HG03095 (cell line): ENCODE results near the gene HDAC2.
"Not testable (repeated sequence)": the region's sequence is repeated elsewhere in the genome, so short reads cannot be mapped to it uniquely, and the experiment has no call there.

Source experiments
- ATAC-seq: cut with Tn5 transposase; IDR thresholded peaks from one replicate; pipeline ENCODE4 v1.9.1; 2021; ENCODE audit warnings: moderate library complexity; ENCODE audit not compliant: unreplicated experiment

HDAC2 gene

DNA sequence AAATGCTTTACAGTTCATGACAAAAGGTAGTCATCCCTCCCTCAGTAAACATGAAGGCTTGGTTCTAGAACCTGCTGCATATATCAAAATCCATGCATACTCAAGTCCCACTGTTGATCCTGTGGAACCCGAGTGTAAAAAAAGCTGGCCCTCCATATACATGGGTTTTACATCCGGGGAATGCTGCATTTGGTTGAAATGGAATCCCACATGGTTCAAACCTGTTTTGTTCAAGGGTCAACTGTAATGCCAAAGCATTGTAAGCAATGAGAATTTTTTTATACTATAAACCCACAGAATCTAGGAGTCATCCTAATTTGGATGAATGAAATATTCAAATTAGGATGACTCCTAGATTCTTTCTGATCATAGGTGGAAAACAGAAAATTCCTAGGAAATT is 5.9 kb upstream of the HDAC2 start:
- ATAC-seq: no peak

GRCh38 chr6:113971741-113972140 is 793 bp upstream of the HDAC2 start:
- no peak for ATAC-seq

- ATAC-seq: peak; percentile 38
These were observed 802 bp downstream of the HDAC2 start for GRCh38 chr6:113969888-113970804.

DNA sequence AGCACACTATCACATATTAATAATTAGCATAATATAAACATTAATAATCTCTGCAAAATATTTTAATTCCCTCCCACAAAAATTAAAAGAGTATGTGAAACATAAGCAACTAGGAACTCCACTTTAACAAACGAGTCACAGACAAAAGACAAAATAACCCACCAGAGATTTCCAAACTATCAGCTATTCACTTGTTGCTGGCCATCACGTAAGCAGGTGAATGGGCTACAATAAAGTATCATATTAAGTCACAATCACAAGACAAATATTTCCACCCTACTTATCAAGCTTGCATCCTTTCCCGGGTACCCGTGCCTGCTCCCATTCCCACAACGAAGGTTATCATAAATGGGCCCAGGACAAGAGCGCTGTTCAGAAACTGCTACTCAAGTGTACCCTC is 2.5 kb downstream of the HDAC2 start:
- no peak for ATAC-seq

- no peak for ATAC-seq
These were observed 3.2 kb downstream of the HDAC2 start for GRCh38 chr6:113967777-113968176.

DNA sequence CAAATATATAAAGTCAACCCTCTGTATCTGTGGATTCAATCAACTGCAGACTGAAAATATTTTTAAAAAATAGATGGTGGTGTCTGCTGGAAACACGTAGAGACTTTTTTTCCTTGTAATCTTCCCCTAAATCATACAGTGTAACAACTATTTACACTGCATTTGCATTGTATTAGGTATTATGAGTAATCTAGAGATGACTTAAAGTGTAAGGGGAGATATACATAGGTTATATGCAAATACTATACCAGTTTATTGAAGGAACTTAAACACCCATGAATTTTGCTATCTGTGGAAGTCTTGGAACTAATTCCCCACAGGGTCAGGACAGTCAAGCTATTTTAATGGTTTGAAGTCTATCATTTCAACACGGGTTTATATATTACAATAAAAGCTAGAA is 10.2 kb downstream of the HDAC2 start:
- ATAC-seq: no peak

DNA sequence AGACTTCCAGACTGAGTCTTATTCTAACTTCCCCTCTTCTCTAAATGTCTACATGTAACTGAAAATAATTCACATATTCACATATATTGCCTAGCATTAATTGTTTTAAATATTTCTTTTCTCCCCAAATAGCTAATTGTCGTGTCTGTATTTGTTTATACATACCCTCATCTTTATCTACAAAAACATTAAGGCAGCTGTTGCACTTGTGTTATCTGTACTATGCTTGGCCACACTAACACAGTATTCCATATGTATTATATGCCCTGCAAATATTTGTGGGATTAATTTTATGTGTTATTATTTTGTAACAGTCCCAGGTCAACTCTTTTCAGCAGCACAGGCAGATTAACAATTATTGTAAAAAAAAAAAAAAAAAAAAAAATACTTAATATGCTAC is 11.7 kb downstream of the HDAC2 start:
- no peak for ATAC-seq

DNA sequence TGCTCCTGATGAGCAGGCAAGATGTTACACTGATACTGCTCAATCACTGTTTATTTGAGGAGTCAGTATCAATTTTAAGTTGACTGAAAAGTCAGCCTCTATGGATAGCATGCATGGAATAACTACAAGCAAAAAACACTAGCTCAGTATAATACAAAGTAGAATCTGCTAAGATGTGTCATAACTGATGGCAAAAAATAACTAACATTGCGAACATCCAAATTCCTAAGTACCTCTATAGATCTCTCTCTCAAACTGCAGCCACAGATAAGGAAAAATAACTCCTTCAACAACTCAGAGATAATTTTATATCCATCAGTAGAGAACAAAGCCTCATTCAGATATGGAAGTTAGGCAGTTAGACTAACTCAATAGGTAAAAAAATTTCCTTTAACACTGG is 16.3 kb downstream of the HDAC2 start:
- ATAC-seq: no peak

DNA sequence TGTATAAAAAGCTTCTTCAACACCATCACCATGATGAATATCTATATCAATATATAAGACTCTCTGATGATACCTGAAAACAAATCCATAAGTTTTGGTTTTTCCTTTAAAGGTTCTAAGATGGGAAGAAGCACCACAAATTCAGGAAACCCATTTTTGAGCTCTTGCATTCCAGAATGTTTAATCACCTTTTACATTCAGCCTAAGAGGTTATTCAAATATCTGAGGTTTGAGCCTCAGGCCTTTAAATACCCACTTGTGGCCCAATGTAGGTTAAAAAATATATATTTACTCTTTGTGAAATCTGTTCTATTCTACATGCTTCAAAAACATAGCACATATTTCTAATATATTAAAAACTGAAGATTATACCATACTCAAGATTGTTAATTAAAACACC is 17.6 kb downstream of the HDAC2 start:
- no peak for ATAC-seq

- ATAC-seq: no peak
These were observed 21.4 kb downstream of the HDAC2 start for GRCh38 chr6:113949499-113949898.

GRCh38 chr6:113944701-113945100 is 26.2 kb downstream of the HDAC2 start:
- ATAC-seq: no peak

GRCh38 chr6:113939825-113940224 is 31.1 kb downstream of the HDAC2 start:
- no peak for ATAC-seq

DNA sequence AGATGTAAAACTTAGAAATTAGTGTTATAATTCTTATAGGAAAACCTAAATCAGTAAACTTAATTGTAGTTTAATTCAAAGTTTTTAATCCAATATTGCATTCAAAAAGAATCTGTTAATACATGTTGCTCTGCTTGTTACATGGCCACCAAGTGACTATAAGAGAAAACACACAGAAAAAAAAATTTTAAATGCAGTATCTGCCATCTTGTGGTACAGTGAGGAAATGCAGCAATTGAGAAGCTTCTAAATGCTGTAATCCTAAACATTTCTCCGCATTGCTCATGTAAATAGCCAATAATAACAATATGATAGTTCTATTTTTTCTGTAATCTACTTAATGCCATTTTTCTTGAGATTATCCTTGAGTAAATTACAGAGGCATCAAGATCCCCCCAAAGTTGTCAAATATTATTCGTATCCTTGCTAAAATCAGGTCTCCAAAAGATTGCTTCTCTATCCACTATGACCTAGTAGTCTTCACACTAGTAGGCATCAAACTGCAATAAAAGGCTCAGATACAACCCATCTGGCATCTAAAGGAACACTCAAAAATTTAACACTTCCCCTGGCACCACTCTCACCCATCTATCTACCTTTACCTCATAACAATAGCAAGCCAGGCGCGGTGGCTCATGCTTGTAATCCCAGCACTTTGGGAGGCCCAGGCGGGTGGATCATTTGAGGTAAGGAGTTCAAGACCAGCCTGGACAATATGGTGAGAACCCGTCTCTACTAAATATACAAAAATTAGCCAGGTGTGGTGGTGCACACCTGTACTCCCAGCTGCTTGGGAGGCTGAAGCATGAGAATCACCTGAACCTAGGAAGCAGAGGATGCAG is 34.6 kb downstream of the HDAC2 start:
- ATAC-seq: peak; percentile 90

DNA sequence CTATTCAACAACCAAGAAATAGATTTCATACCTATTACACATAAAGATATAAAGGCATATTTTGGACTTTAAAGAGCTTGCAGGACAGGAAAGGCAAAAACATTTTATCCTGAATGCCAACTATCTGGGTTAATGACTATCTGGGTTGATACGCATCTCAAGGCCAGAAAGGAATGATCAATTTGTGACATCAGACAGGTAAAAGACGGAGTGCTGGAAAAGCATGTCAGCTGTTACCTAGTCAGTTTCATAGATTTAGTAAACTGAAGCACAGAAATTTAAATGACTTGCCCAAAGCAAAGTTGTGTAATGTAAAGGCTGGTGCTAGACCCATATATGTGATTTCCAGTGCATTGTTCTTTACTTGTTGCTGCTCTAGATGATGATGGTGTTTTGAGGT is 36.8 kb downstream of the HDAC2 start:
- no peak for ATAC-seq

- not testable (repeated sequence) for ATAC-seq
These were observed 39.0 kb downstream of the HDAC2 start for GRCh38 chr6:113931907-113932306.

GRCh38 chr6:113930183-113930582 is 40.8 kb downstream of the HDAC2 start:
- no peak for ATAC-seq

GRCh38 chr6:113927001-113927400 is 43.9 kb downstream of the HDAC2 start:
- ATAC-seq: no peak

- no peak for ATAC-seq
These were observed 45.6 kb downstream of the HDAC2 start for GRCh38 chr6:113925378-113925777.

DNA sequence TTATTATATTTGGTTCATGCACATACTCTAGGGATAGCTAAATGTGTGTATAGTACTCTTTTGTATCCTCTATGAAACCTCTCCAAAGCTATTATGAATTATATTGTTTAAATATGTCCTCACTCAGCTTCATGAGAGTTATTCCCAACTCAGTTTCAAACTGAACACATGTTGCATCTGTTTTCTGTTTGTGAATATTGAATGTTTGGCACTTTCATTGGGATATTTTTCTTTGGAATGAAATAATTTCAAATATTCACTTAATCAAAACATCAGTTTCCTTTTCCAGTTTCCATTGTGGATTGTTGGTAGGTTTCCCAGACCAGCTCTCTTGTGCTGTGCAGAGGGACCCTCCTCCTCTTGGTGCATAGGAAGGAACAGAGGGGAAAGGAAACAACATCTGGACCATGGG is 46.6 kb downstream of the HDAC2 start:
- ATAC-seq: no peak

- no peak for ATAC-seq
These were observed 47.4 kb downstream of the HDAC2 start for GRCh38 chr6:113923526-113923925.

GRCh38 chr6:113921299-113921904 is 49.5 kb downstream of the HDAC2 start:
- ATAC-seq: no peak
